Measurements from ENCODE around the gene C15orf62. TPM values are rescaled to one million over a fixed set of nuclear protein-coding genes. Genes with fewer than 3 reads are reported as not detected.

C15orf62 gene
- total RNA-seq, 3 donors from 2014 or later: 0.48 to 4.7 (median 2.0) TPM

DNA sequence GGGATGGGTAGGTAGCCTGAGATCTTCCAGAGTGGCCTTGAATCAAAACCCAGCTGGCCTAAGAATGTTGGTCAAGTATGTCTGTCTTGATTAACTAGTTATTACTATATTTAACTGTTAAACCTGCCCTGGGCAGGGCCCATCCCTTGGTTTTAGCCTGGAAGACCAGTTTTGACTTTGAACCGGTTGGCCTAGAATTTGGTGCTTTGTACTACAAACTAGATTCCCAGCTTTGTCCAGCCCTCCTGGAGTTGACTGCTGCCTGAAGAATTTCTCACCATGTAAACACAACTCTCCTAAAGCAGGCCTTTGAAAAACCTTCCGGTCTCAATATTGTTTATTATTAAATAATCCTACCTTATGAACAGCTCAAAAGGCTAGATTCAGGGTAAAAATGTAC is 16.0 kb downstream of the C15orf62 start:
- no peaks in the 10 kb centered on the region for H3K36me3 ChIP-seq
- DNase-seq (ENCODE audit: low spot score in 2 of 2): no peak
- intact Hi-C loops (cut with DNase I; ENCODE audit: low total_unique reads): no loop called here
- no peak overlapping the region for H3K4me3 ChIP-seq
- peaks cover 4 to 22% of the 10 kb centered on the region in 2 donors for H3K4me1 ChIP-seq
- H3K27ac ChIP-seq: peak overlapping the region; percentile 89 to 90
- no peak for TF ChIP-seq POLR2A (IDR thresholded peaks at IDR 0.05)
- TF ChIP-seq POLR2AphosphoS5 (IDR thresholded peaks at IDR 0.05): no peak
- TF ChIP-seq, protein P1, sequence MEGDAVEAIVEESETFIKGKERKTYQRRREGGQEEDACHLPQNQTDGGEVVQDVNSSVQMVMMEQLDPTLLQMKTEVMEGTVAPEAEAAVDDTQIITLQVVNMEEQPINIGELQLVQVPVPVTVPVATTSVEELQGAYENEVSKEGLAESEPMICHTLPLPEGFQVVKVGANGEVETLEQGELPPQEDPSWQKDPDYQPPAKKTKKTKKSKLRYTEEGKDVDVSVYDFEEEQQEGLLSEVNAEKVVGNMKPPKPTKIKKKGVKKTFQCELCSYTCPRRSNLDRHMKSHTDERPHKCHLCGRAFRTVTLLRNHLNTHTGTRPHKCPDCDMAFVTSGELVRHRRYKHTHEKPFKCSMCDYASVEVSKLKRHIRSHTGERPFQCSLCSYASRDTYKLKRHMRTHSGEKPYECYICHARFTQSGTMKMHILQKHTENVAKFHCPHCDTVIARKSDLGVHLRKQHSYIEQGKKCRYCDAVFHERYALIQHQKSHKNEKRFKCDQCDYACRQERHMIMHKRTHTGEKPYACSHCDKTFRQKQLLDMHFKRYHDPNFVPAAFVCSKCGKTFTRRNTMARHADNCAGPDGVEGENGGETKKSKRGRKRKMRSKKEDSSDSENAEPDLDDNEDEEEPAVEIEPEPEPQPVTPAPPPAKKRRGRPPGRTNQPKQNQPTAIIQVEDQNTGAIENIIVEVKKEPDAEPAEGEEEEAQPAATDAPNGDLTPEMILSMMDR (IDR thresholded peaks at IDR 0.05): no peak
- no peaks in the 10 kb centered on the region for H3K9me3 ChIP-seq
- H3K27me3 ChIP-seq: no peaks in the 10 kb centered on the region

DNA sequence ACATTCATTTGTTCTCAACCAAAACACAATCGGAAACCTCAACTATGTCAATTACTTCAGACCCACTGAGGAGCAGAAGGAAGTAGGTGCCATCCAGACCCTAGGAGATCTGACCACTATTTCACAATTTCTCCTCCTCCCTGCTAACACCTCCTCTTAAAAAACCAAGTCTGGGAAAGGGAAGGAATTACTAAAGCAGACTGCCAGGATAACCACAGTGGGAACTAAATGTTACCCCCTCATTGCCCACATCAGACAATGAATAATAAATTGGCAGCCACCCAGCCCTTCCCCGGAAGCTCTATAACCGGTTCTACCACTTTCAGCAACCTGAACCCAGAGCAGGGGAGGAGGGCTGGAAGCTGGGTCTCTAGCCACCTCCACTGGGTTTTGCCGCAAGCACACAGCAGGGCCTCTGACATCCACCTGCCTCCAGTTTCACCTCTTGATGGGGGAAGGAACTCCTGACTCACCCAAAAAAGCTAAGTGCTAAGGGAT is 17.6 kb downstream of the C15orf62 start:
- Histone ChIP-seq H3K36me3 (no peaks in the 10 kb centered on the region), H3K9me3 (no peaks in the 10 kb centered on the region), H3K4me3 (no peak overlapping the region), H3K4me1 (peaks cover 4 to 22% of the 10 kb centered on the region in 2 donors), H3K27me3 (no peaks in the 10 kb centered on the region), H3K27ac (peak overlapping the region; percentile 89 to 90)
- intact Hi-C loops (cut with DNase I; ENCODE audit: low total_unique reads): no loop called here
- DNase-seq (ENCODE audit: low spot score in 2 of 2): peak; percentile 84 to 93
- TF ChIP-seq POLR2A (IDR thresholded peaks at IDR 0.05) (no peak), POLR2AphosphoS5 (IDR thresholded peaks at IDR 0.05) (peak in 1 of 3 donors; percentile 79)
- TF ChIP-seq, protein P1 (IDR thresholded peaks at IDR 0.05): no peak

DNA sequence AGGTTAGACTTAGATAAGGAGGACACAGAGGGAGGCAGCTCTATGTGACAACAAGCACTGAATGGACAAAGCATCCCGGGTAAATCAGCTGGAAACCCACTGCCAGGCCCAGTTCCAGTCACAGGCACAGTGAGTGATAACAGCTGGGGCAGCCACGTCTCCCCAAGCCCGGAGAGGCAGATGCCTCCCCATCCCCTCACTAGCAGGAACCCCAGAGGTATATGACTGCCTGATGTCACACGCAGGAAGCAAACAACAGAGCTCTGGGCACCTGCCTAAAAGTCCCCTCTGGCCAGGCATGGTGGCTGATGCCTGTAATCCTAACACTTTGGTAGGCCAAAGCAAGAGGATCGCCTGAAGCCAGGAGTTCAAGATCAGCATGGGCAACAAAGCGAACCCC is 18.2 kb downstream of the C15orf62 start:
- Histone ChIP-seq H3K4me3 (no peak overlapping the region), H3K36me3 (no peaks in the 10 kb centered on the region), H3K4me1 (peaks cover 4 to 22% of the 10 kb centered on the region in 2 donors), H3K9me3 (no peaks in the 10 kb centered on the region), H3K27ac (peak overlapping the region; percentile 89 to 90), H3K27me3 (no peaks in the 10 kb centered on the region)
- intact Hi-C loops (cut with DNase I; ENCODE audit: low total_unique reads): no loop called here
- TF ChIP-seq, protein P1 (IDR thresholded peaks at IDR 0.05): no peak
- no peak for TF ChIP-seq POLR2AphosphoS5 (IDR thresholded peaks at IDR 0.05)
- DNase-seq (ENCODE audit: low spot score in 2 of 2): no peak

DNA sequence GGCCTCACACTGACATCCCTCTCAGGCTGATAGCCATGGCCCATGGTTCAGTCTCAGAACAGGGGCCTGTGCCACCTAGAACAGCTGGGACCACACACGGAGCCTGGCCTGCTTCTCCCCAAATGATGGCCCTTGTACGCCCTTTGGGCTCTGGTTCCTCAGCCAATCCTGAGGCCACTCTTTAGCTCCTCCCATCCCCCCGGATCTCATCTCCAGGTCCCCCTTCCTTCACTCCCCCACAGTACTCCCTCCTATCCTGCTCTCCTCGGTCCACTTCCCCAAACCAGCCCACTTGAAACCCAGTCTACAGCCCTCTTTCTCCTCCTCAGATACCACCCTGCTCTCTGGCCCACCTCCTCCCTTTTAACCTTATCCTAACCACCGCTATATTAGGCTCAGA is 19.3 kb downstream of the C15orf62 start:
- no peak for DNase-seq (ENCODE audit: low spot score in 2 of 2)
- H3K27ac ChIP-seq: peak overlapping the region; percentile 77 to 89
- H3K27me3 ChIP-seq: no peaks in the 10 kb centered on the region
- H3K36me3 ChIP-seq: no peaks in the 10 kb centered on the region
- intact Hi-C loops (cut with DNase I; ENCODE audit: low total_unique reads): no loop called here
- TF ChIP-seq POLR2A (IDR thresholded peaks at IDR 0.05) (no peak), POLR2AphosphoS5 (IDR thresholded peaks at IDR 0.05) (no peak)
- TF ChIP-seq, protein P1 (IDR thresholded peaks at IDR 0.05): no peak
- no peaks in the 10 kb centered on the region for H3K9me3 ChIP-seq
- no peak overlapping the region for H3K4me3 ChIP-seq
- peaks cover 4 to 26% of the 10 kb centered on the region in 2 donors for H3K4me1 ChIP-seq

DNA sequence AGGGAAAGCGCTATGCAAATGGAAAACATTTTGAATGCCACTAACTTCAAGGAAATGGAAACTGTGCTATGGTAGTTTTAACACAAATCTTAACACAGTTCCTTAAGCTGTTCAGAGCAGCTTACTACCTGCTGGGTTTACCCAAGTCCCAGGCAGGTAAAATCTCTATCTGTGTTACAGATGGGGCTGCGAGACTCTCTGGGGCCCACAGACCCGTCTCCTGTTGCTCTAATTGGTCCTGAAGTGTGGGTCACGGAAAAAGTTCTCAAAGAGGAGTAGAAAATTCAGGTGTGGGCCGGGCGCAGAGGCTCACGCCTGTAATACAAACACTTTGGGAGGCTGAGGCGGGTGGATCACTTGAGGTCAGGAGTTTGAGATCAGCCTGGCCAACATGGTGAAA is 20.2 kb downstream of the C15orf62 start:
- H3K4me1 ChIP-seq: peaks cover 4 to 26% of the 10 kb centered on the region in 2 donors
- no peaks in the 10 kb centered on the region for H3K36me3 ChIP-seq
- intact Hi-C loops (cut with DNase I; ENCODE audit: low total_unique reads): no loop called here
- H3K27me3 ChIP-seq: no peaks in the 10 kb centered on the region
- H3K4me3 ChIP-seq: no peak overlapping the region
- TF ChIP-seq POLR2AphosphoS5 (IDR thresholded peaks at IDR 0.05): no peak
- TF ChIP-seq POLR2A (IDR thresholded peaks at IDR 0.05): no peak
- TF ChIP-seq, protein P1 (IDR thresholded peaks at IDR 0.05): no peak
- DNase-seq (ENCODE audit: low spot score in 2 of 2): no peak
- H3K27ac ChIP-seq: peak overlapping the region; percentile 22 to 89
- H3K9me3 ChIP-seq: no peaks in the 10 kb centered on the region

Measured in breast epithelium (tissue), 4 donors.